Measurements from ENCODE around the gene LAYN. TPM values are rescaled to one million over a fixed set of nuclear protein-coding genes. Genes with fewer than 3 reads are reported as not detected.

LAYN gene
- total RNA-seq, 1 donor from 2014 or later = 11.0 TPM

- peaks cover 12 to 23% (median 20%) of the 10 kb centered on the region in 3 donors for H3K4me1 ChIP-seq (ENCODE audit: control insufficient read depth in 3 of 3, insufficient read depth in 3 of 3, low read length in 3 of 3)
- H3K27ac ChIP-seq (ENCODE audit: low read depth, low read length) = peak within 1 kb of the TSS; percentile 96
- no peaks in the 10 kb centered on the region for H3K27me3 ChIP-seq (ENCODE audit: control insufficient read depth in 3 of 3, insufficient read depth in 3 of 3, low read length in 3 of 3)
- H3K36me3 ChIP-seq (ENCODE audit: control insufficient read depth in 3 of 3, insufficient read depth in 3 of 3, low read length in 3 of 3) = no peaks in the 10 kb centered on the region
- peak within 1 kb of the TSS; percentile 93 to 98 (median 96) for H3K9ac ChIP-seq (ENCODE audit: low read depth in 1 of 3, low read length in 3 of 3)
- H3K4me3 ChIP-seq (ENCODE audit: low read length in 3 of 3) = peak within 1 kb of the TSS; percentile 75 to 92 (median 89)
- no peaks in the 10 kb centered on the region for H3K9me3 ChIP-seq (ENCODE audit: control insufficient read depth in 3 of 3, low read length in 3 of 3)
Measured at GRCh38 chr11:111601979-111602864, 61.7 kb downstream of the LAYN start, which contains the start of gene SIK2. Gene SIK2 (plus strand): TSS chr11:111602449. CDS start chr11:111602564, 115 bp downstream.

DNA sequence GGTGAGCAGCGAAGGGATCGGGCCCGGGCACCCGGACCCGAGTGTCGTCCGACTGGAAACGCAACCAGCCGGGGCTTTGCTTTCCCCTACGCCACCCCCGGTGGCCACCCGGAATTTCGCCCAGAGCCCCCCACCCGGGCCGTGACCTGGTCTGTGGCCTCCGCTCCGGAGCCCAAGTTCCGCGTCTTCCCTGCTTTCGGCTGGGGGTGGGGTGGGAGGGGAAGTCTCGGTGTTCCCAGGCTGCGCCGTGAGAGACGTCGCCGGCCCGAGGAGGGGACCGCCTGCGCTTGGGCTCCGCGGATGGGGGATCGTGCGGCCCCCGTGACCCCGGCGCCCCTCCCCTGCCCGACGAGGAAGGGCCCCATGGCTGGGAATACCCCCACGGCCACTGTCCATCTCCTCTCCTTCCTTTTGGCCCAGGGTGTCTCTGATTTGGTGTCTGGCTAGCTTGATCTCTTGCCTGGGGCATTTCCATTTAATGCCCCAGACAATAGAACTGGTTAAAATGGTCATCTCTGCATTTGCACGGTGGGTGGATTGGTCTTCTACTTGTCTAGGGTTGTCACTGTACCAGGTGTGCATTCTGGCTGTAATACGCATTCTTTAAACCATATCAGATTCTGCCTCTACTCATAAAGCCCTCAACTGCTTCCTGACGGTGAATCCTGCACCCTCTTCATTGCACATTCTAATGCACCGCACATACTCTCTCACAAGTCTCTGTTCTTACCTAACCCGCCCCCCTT, 62.5 kb downstream of the LAYN start:
- Histone ChIP-seq H3K36me3 (ENCODE audit: control insufficient read depth in 3 of 3, insufficient read depth in 3 of 3, low read length in 3 of 3) (no peaks in the 10 kb centered on the region), H3K9ac (ENCODE audit: low read depth in 1 of 3, low read length in 3 of 3) (peak overlapping the region; percentile 93 to 98 (median 96)), H3K27ac (ENCODE audit: low read depth, low read length) (peak overlapping the region; percentile 96), H3K9me3 (ENCODE audit: control insufficient read depth in 3 of 3, low read length in 3 of 3) (no peaks in the 10 kb centered on the region), H3K4me1 (ENCODE audit: control insufficient read depth in 3 of 3, insufficient read depth in 3 of 3, low read length in 3 of 3) (peaks cover 17 to 22% (median 20%) of the 10 kb centered on the region in 3 donors), H3K4me3 (ENCODE audit: low read length in 3 of 3) (peak overlapping the region; percentile 75 to 92 (median 89)), H3K27me3 (ENCODE audit: control insufficient read depth in 3 of 3, insufficient read depth in 3 of 3, low read length in 3 of 3) (no peaks in the 10 kb centered on the region)

DNA sequence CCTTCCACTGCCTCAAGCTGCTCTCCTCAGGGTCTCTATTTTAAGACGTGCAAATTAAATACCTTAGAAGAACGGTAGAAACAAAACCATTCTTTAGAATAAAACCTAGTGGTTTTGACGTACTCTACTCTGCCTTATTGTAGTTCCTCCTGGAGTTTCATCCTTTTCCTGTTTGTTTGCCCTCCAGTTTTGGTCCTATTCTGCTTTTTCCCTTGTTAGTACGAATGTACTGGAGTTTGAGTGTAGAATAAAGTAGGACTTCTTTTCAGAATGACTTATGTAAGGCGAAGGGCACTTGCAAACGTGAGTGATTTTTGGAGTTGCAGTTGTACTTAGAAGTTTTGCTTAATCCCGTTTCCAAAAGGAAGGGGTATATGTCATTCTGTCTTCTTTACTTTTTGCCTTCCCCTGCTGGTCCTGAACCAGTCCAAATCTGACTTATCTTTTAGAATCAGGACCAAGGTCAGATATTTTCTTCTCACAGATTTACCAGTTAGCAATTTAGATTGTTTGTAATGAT, 63.2 kb downstream of the LAYN start:
- no peaks in the 10 kb centered on the region for H3K27me3 ChIP-seq (ENCODE audit: control insufficient read depth in 3 of 3, insufficient read depth in 3 of 3, low read length in 3 of 3)
- H3K9ac ChIP-seq (ENCODE audit: low read depth in 1 of 3, low read length in 3 of 3) = peak overlapping the region; percentile 93 to 98 (median 96)
- H3K4me3 ChIP-seq (ENCODE audit: low read length in 3 of 3) = peak overlapping the region; percentile 75 to 92 (median 89)
- no peaks in the 10 kb centered on the region for H3K36me3 ChIP-seq (ENCODE audit: control insufficient read depth in 3 of 3, insufficient read depth in 3 of 3, low read length in 3 of 3)
- H3K9me3 ChIP-seq (ENCODE audit: control insufficient read depth in 3 of 3, low read length in 3 of 3) = no peaks in the 10 kb centered on the region
- peak overlapping the region; percentile 96 for H3K27ac ChIP-seq (ENCODE audit: low read depth, low read length)
- peaks cover 17 to 22% (median 20%) of the 10 kb centered on the region in 3 donors for H3K4me1 ChIP-seq (ENCODE audit: control insufficient read depth in 3 of 3, insufficient read depth in 3 of 3, low read length in 3 of 3)

DNA sequence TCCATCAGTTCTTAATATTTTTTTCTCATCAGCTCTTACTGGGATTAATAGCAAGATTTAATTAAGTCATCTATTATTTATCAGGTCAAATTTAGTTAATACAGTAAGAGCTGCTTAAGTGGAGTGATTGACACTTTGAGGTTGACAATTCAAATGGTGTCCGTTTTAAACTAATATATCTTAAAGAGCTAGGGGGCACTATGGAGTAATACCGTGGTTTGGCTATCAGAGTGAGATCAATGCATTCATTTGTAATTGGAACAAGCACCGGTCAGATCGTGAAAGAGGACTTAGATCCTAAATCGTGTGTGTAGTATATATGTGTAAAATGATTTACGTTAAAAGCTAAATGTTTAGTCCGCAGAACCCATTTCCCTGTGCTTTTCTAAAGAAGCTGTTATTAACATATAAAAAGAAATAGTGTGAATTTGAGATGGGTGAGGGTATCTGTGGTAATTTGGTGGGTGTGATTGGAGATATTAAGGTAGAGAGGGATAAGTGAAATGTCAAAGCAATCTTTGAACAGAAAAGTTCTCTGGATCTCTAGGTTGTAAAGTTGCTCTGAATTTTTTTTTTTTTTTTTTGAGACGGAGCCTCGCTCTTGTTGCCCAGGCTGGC, 64.0 kb downstream of the LAYN start:
- no peaks in the 10 kb centered on the region for H3K36me3 ChIP-seq (ENCODE audit: control insufficient read depth in 3 of 3, insufficient read depth in 3 of 3, low read length in 3 of 3)
- H3K27ac ChIP-seq (ENCODE audit: low read depth, low read length) = peak overlapping the region; percentile 96

GRCh38 chr11:111605681-111606080, 65.2 kb downstream of the LAYN start:
- H3K9me3 ChIP-seq (ENCODE audit: control insufficient read depth in 3 of 3, low read length in 3 of 3) = no peaks in the 10 kb centered on the region
- H3K27me3 ChIP-seq (ENCODE audit: control insufficient read depth in 3 of 3, insufficient read depth in 3 of 3, low read length in 3 of 3) = no peaks in the 10 kb centered on the region
- peaks cover 17 to 22% (median 20%) of the 10 kb centered on the region in 3 donors for H3K4me1 ChIP-seq (ENCODE audit: control insufficient read depth in 3 of 3, insufficient read depth in 3 of 3, low read length in 3 of 3)
- H3K36me3 ChIP-seq (ENCODE audit: control insufficient read depth in 3 of 3, insufficient read depth in 3 of 3, low read length in 3 of 3) = no peaks in the 10 kb centered on the region
- H3K9ac ChIP-seq (ENCODE audit: low read depth in 1 of 3, low read length in 3 of 3) = no peak overlapping the region
- no peak overlapping the region for H3K4me3 ChIP-seq (ENCODE audit: low read length in 3 of 3)
- no peak overlapping the region for H3K27ac ChIP-seq (ENCODE audit: low read depth, low read length)

More for the DNA sequence above, 64.0 kb downstream of the LAYN start:
- peaks cover 17 to 22% (median 20%) of the 10 kb centered on the region in 3 donors for H3K4me1 ChIP-seq (ENCODE audit: control insufficient read depth in 3 of 3, insufficient read depth in 3 of 3, low read length in 3 of 3)
- H3K9me3 ChIP-seq (ENCODE audit: control insufficient read depth in 3 of 3, low read length in 3 of 3) = no peaks in the 10 kb centered on the region
- peak overlapping the region in 1 of 3 donors; percentile 98 for H3K9ac ChIP-seq (ENCODE audit: low read depth in 1 of 3, low read length in 3 of 3)
- no peaks in the 10 kb centered on the region for H3K27me3 ChIP-seq (ENCODE audit: control insufficient read depth in 3 of 3, insufficient read depth in 3 of 3, low read length in 3 of 3)
- peak overlapping the region; percentile 75 to 92 (median 89) for H3K4me3 ChIP-seq (ENCODE audit: low read length in 3 of 3)

DNA sequence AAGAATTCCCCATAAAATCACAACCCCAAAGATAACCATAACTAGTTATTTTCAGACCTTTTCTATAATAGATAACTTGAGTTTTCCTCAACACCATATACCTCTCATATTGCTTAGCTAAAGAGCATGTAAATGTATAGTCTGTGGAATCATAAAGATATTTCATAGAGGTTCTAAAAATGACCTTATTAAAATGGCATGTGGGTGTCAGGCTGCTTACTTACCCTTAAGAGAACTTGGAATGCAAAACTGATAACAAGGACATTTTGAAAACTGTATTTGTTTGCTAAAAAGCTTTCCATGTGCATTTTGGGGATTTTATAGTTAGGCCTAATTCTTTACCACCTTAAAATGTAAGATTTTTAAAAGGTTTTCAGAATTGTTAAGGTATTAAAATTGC, 66.5 kb downstream of the LAYN start:
- H3K9me3 ChIP-seq (ENCODE audit: control insufficient read depth in 3 of 3, low read length in 3 of 3) = no peaks in the 10 kb centered on the region
- no peak overlapping the region for H3K9ac ChIP-seq (ENCODE audit: low read depth in 1 of 3, low read length in 3 of 3)
- H3K4me3 ChIP-seq (ENCODE audit: low read length in 3 of 3) = no peak overlapping the region

GRCh38 chr11:111607751-111608150, 67.2 kb downstream of the LAYN start:
- Histone ChIP-seq H3K27me3 (ENCODE audit: control insufficient read depth in 3 of 3, insufficient read depth in 3 of 3, low read length in 3 of 3) (no peaks in the 10 kb centered on the region), H3K4me3 (ENCODE audit: low read length in 3 of 3) (no peak overlapping the region), H3K9ac (ENCODE audit: low read depth in 1 of 3, low read length in 3 of 3) (no peak overlapping the region), H3K27ac (ENCODE audit: low read depth, low read length) (no peak overlapping the region), H3K36me3 (ENCODE audit: control insufficient read depth in 3 of 3, insufficient read depth in 3 of 3, low read length in 3 of 3) (no peaks in the 10 kb centered on the region), H3K4me1 (ENCODE audit: control insufficient read depth in 3 of 3, insufficient read depth in 3 of 3, low read length in 3 of 3) (peaks cover 12 to 18% (median 16%) of the 10 kb centered on the region in 3 donors), H3K9me3 (ENCODE audit: control insufficient read depth in 3 of 3, low read length in 3 of 3) (no peaks in the 10 kb centered on the region)

More for the DNA sequence above, 66.5 kb downstream of the LAYN start:
- Histone ChIP-seq H3K27me3 (ENCODE audit: control insufficient read depth in 3 of 3, insufficient read depth in 3 of 3, low read length in 3 of 3) (no peaks in the 10 kb centered on the region), H3K27ac (ENCODE audit: low read depth, low read length) (no peak overlapping the region), H3K36me3 (ENCODE audit: control insufficient read depth in 3 of 3, insufficient read depth in 3 of 3, low read length in 3 of 3) (no peaks in the 10 kb centered on the region), H3K4me1 (ENCODE audit: control insufficient read depth in 3 of 3, insufficient read depth in 3 of 3, low read length in 3 of 3) (peaks cover 12 to 18% (median 16%) of the 10 kb centered on the region in 3 donors)

Small RNA genes within 50 kb of the gene (small RNA-seq; reads per million reads assigned to genes)
- gene MIR34B = 0.25 reads per million, percentile 19 among the genes with 10 or more reads in this experiment
- gene MIR34C = 10.3 reads per million, percentile 92 among the genes with 10 or more reads in this experiment

Other genes with a start within 250 kb of the LAYN start
- 0.52 TPM for gene POU2AF3, start 242.2 kb upstream of the LAYN start, total RNA-seq
- not detected for gene POU2AF1, start 161.4 kb upstream of the LAYN start, total RNA-seq
- not detected for gene BTG4, start 28.3 kb upstream of the LAYN start, total RNA-seq
- not detected for gene HOATZ, start 25.9 kb upstream of the LAYN start, total RNA-seq
- gene SIK2, start 61.7 kb downstream of the LAYN start, total RNA-seq = 11.5 TPM
- 25.1 TPM for gene PPP2R1B, start 225.7 kb downstream of the LAYN start, total RNA-seq

Measured in skeletal muscle tissue (tissue), 5 donors.